Neural cell (in vitro differentiated cells): Measurements from ENCODE around the gene TRPT1. TPM values are rescaled to one million over a fixed set of nuclear protein-coding genes. Genes with fewer than 3 reads are reported as not detected.

ENCODE experiments used
- H2AFZ ChIP-seq: fragments of 200-600, 300-800 bp; sonication (generic), shearing (Covaris generic); 2 replicates; pipeline ENCODE4 v1.6.0; 2014; ENCODE audit warnings: low read depth, mild to moderate bottlenecking, antibody characterized with exemption, low read length, moderate library complexity
- H3F3A ChIP-seq: fragments of 200-600 bp; shearing (Covaris generic); 2 replicates; pipeline ENCODE4 v1.6.1; 2016; ENCODE audit warnings: mild to moderate bottlenecking, moderate library complexity, mixed read lengths, antibody characterized with exemption, low read length; ENCODE audit not compliant: insufficient read depth, poor library complexity, severe bottlenecking
- H3K27ac ChIP-seq: fragments of 200-600, 300-800 bp; sonication (generic), shearing (Covaris generic); 2 replicates; pipeline ENCODE4 v1.5.1; 2014; ENCODE audit warnings: mild to moderate bottlenecking, low read length, moderate library complexity
- H3K27me3 ChIP-seq: fragments of 300-800, 200-600 bp; sonication (generic), shearing (Covaris generic); 2 replicates; pipeline ENCODE4 v1.6.0; 2014; ENCODE audit warnings: mild to moderate bottlenecking, low read depth, low read length, moderate library complexity; ENCODE audit not compliant: insufficient read depth
- H3K36me3 ChIP-seq: fragments of 300-800, 200-600 bp; sonication (generic), shearing (Covaris generic); 2 replicates; pipeline ENCODE4 v1.5.1; 2014; ENCODE audit warnings: mild to moderate bottlenecking, antibody characterized with exemption, low read length, moderate library complexity; ENCODE audit not compliant: insufficient read depth
- H3K4me2 ChIP-seq: fragments of 300-800, 200-600 bp; sonication (generic), shearing (Covaris generic); 2 replicates; pipeline ENCODE4 v1.6.0; 2014; ENCODE audit warnings: mild to moderate bottlenecking, low read length
- H3K4me3 ChIP-seq: fragments of 300-800, 200-600 bp; sonication (generic), shearing (Covaris generic); 2 replicates; pipeline ENCODE4 v1.5.1; 2014; ENCODE audit warnings: mild to moderate bottlenecking, low read length, moderate library complexity
- H3K79me2 ChIP-seq: fragments of 200-600 bp; shearing (Covaris generic); replicated peaks from 2 replicates; pipeline ENCODE4 v1.6.0; 2014; ENCODE audit warnings: mild to moderate bottlenecking, low read length, moderate library complexity; ENCODE audit not compliant: insufficient read depth
- H3K9ac ChIP-seq: fragments of 300-800, 200-600 bp; sonication (generic), shearing (Covaris generic); 2 replicates; pipeline ENCODE4 v1.6.1; 2016; ENCODE audit warnings: mild to moderate bottlenecking, low read length, mixed read lengths
- H3K9me2 ChIP-seq: fragments of 200-600 bp; shearing (Covaris generic); 2 replicates; pipeline ENCODE4 v1.6.1; 2016; ENCODE audit warnings: mild to moderate bottlenecking, low read length, mixed read lengths; ENCODE audit not compliant: insufficient read depth
- H3K9me3 ChIP-seq: fragments of 200-600, 300-800 bp; sonication (generic), shearing (Covaris generic); 2 replicates; pipeline ENCODE4 v1.6.1; 2016; ENCODE audit warnings: mild to moderate bottlenecking, mixed run types, low read length, moderate library complexity, mixed read lengths
- H4K20me1 ChIP-seq: fragments of 200-600 bp; shearing (Covaris generic); 2 replicates; pipeline ENCODE4 v1.6.1; 2016; ENCODE audit warnings: mild to moderate bottlenecking, mixed run types; ENCODE audit not compliant: insufficient read depth
- EP300 ChIP-seq: fragments of 450-650 bp; conservative IDR thresholded peaks from 2 replicates; pipeline ENCODE4 v1.6.1; 2014; ENCODE audit warnings: antibody characterized with exemption, mild to moderate bottlenecking, moderate library complexity; ENCODE audit not compliant: poor library complexity, severe bottlenecking
- EZH2 ChIP-seq: fragments of 200-600, 300-800 bp; shearing (Covaris generic), sonication (generic); IDR thresholded peaks from 2 replicates; pipeline ENCODE4 v1.6.1; 2014; ENCODE audit warnings: antibody characterized with exemption, low read length, borderline replicate concordance, mild to moderate bottlenecking; ENCODE audit not compliant: insufficient read depth, poor library complexity, severe bottlenecking
- MXI1 ChIP-seq: fragments of 450-650 bp; conservative IDR thresholded peaks from 2 replicates; pipeline ENCODE4 v1.6.1; 2014; ENCODE audit warnings: antibody characterized with exemption, mild to moderate bottlenecking; ENCODE audit not compliant: poor library complexity, severe bottlenecking
- POLR2AphosphoS5 ChIP-seq: IDR thresholded peaks from 2 replicates; pipeline ENCODE4 v1.6.1; 2012
- RAD21 ChIP-seq: fragments of 450-650 bp; conservative IDR thresholded peaks from 2 replicates; pipeline ENCODE4 v1.6.1; 2014; ENCODE audit warnings: antibody characterized with exemption, mild to moderate bottlenecking, moderate library complexity
- REST ChIP-seq: IDR thresholded peaks from 2 replicates; pipeline ENCODE4 v1.6.1; 2012; ENCODE audit warnings: borderline replicate concordance
- SMC3 ChIP-seq: fragments of 450-650 bp; conservative IDR thresholded peaks from 2 replicates; pipeline ENCODE4 v1.6.1; 2014; ENCODE audit warnings: antibody characterized with exemption, mild to moderate bottlenecking, moderate library complexity; ENCODE audit not compliant: poor library complexity
- TAF1 ChIP-seq: IDR thresholded peaks from 2 replicates; pipeline ENCODE4 v1.6.1; 2012; ENCODE audit warnings: low read depth
- polyA plus RNA-seq: library from polyadenylated mRNA; depleted of rRNA; stranded (reverse); fragments of >200 nt; gene quantifications from 2 replicates; pipeline ENCODE4 v1.2.3, GENCODE V29; 2014
- TF ChIP-seq, protein P1 (sequence below): fragments of 450-650 bp; IDR thresholded peaks from 2 replicates; pipeline ENCODE4 v1.5.1; 2014; ENCODE audit warnings: antibody characterized with exemption, mild to moderate bottlenecking, moderate library complexity; ENCODE audit not compliant: poor library complexity, severe bottlenecking

Gene TRPT1
- polyA plus RNA-seq, 1 donor from 2014 or later = 67.2 TPM

DNA sequence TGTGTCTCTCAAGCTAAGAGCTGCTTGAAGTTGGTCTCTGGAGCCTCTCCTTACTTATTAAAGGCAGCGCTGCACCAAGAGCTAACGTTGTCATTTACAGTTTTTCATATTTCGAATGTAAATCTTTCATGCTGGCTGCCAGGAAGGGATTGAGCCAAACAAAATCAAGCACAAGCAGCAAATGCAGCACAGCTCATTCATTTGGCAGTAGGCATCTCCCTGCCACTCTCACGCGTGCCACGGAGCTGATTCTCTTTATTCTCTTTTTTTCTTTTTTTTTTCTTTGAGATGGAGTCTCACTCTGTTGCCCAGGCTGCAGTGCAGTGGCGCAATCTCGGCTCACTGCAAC is 7.0 kb upstream of the TRPT1 start:
- Histone ChIP-seq H3F3A (no peaks in the 10 kb centered on the region), H3K4me2 (no peak overlapping the region), H3K79me2 (no peaks in the 10 kb centered on the region), H3K27me3 (peaks cover 8% of the 10 kb centered on the region), H3K9ac (no peak overlapping the region), H3K9me2 (no peaks in the 10 kb centered on the region), H3K9me3 (no peaks in the 10 kb centered on the region), H3K36me3 (no peaks in the 10 kb centered on the region), H2AFZ (no peak overlapping the region), H3K4me3 (no peak overlapping the region), H3K27ac (no peak overlapping the region), H4K20me1 (no peaks in the 10 kb centered on the region)
- TF ChIP-seq SMC3 = no peak
- no peak for TF ChIP-seq REST
- TF ChIP-seq POLR2AphosphoS5 = no peak
- no peak for TF ChIP-seq EP300
- TF ChIP-seq, protein P1, sequence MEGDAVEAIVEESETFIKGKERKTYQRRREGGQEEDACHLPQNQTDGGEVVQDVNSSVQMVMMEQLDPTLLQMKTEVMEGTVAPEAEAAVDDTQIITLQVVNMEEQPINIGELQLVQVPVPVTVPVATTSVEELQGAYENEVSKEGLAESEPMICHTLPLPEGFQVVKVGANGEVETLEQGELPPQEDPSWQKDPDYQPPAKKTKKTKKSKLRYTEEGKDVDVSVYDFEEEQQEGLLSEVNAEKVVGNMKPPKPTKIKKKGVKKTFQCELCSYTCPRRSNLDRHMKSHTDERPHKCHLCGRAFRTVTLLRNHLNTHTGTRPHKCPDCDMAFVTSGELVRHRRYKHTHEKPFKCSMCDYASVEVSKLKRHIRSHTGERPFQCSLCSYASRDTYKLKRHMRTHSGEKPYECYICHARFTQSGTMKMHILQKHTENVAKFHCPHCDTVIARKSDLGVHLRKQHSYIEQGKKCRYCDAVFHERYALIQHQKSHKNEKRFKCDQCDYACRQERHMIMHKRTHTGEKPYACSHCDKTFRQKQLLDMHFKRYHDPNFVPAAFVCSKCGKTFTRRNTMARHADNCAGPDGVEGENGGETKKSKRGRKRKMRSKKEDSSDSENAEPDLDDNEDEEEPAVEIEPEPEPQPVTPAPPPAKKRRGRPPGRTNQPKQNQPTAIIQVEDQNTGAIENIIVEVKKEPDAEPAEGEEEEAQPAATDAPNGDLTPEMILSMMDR = no peak
- no peak for TF ChIP-seq TAF1
- TF ChIP-seq MXI1 = no peak
- TF ChIP-seq EZH2 = no peak
- TF ChIP-seq RAD21 = no peak

DNA sequence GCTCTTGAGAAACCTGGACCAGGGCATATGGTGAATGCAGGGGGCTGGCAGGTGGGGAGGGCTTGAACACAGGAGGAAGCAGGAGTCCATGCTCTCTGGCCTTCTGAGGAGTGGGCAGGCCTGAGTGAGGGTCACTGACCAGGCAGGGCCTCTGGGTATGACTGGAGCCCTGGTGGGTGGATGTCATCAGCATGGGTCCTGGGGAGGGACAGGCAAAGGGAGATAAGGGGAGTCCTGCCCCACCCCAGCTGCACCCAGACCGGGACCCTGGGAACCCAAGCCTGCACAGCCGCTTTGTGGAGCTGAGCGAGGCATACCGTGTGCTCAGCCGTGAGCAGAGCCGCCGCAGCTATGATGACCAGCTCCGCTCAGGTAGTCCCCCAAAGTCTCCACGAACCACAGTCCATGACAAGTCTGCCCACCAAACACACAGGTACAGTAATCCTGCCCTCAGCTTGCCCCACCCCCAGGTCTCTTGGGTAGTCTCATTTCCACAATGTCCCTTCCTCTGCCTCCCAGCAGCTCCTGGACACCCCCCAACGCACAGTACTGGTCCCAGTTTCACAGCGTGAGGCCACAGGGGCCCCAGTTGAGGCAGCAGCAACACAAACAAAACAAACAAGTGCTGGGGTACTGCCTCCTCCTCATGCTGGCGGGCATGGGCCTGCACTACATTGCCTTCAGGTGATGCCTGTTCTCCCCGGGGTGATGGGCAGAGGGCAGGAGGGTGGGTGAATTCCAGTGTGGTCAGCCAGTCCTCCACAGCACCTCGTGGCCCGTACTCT is 6.4 kb upstream of the TRPT1 start:
- Histone ChIP-seq H3K9me2 (no peaks in the 10 kb centered on the region), H3K4me3 (no peak overlapping the region), H3K9ac (no peak overlapping the region), H2AFZ (no peak overlapping the region), H3K4me2 (no peak overlapping the region), H3K36me3 (no peaks in the 10 kb centered on the region), H3K9me3 (no peaks in the 10 kb centered on the region), H3K79me2 (no peaks in the 10 kb centered on the region), H3K27ac (no peak overlapping the region), H3K27me3 (peaks cover 8% of the 10 kb centered on the region), H4K20me1 (no peaks in the 10 kb centered on the region), H3F3A (no peaks in the 10 kb centered on the region)
- TF ChIP-seq MXI1 = no peak
- no peak for TF ChIP-seq SMC3
- no peak for TF ChIP-seq TAF1
- no peak for TF ChIP-seq REST
- no peak for TF ChIP-seq EP300
- TF ChIP-seq, protein P1 = no peak
- no peak for TF ChIP-seq EZH2
- TF ChIP-seq POLR2AphosphoS5 = no peak
- no peak for TF ChIP-seq RAD21
